ENCODE measurements around the gene DCLK1.

GRCh38 chr13:36006894-36007675, 124.1 kb downstream of the DCLK1 start:
- TF ChIP-seq MAX (IDR thresholded peaks at IDR 0.05) (no peak), CTCF (IDR thresholded peaks at IDR 0.05; ENCODE audit: low read depth, low read length, missing input control) (no peak), EGR1 (IDR thresholded peaks at IDR 0.05; ENCODE audit: low read depth in 2 of 2) (no peak), REST (IDR thresholded peaks at IDR 0.05) (no peak), GABPA (IDR thresholded peaks at IDR 0.05 in 1 of 2, conservative IDR thresholded peaks at IDR 0.05 in 1 of 2) (no peak), NR2F2 (IDR thresholded peaks at IDR 0.05) (no peak), YY1 (IDR thresholded peaks at IDR 0.05) (no peak), SP1 (IDR thresholded peaks at IDR 0.05) (no peak), RAD21 (IDR thresholded peaks at IDR 0.05) (no peak), FOXA1 (IDR thresholded peaks at IDR 0.05) (no peak), TAF1 (conservative IDR thresholded peaks at IDR 0.05) (no peak), JUND (IDR thresholded peaks at IDR 0.05) (no peak)
